Hepatocyte (in vitro differentiated cells): Measurements from ENCODE around the gene CBFA2T3.

Source experiments
- CTCF ChIP-seq: fragments of 200-600 bp; sonication (generic); IDR thresholded peaks from 2 replicates; pipeline ENCODE4 v1.5.1; 2016; ENCODE audit warnings: antibody characterized with exemption, mild to moderate bottlenecking; ENCODE audit not compliant: poor library complexity
- EZH2 ChIP-seq: fragments of 200-600 bp; sonication (generic); IDR thresholded peaks from 2 replicates; pipeline ENCODE4 v1.6.1; 2016; ENCODE audit warnings: antibody characterized with exemption, mild to moderate bottlenecking, borderline replicate concordance

DNA sequence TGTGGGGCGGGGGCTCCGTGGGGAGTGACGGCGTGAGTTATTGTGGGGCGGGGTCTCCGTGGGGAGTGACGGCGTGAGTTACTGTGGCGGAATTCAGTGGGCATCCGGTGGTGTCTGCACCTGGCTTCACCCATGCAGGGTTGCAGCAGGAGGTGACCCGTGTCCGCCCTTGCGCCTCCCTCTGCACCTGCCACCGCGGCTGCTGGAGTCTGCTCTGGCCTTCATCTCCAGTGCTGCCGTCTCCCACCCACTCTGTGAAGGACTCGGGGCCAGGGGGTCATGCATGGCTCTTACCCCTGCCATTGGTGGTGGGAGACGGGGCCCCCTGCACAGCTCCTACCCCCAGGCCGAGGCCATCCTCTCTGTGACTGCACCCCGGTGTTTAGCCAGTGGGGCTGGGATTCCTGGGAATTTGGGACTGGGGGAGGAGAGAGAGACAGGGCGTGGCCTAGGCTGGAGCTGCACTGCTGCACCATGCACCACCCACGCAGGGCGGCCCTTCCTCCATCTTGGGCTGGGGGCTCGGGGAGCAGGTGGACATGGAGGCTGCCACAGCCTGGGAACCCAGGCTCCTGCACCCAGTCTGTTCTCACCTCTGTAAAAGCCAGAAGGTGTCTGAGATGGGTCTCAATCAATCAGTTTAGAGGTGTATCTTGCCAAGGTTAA is 109.3 kb downstream of the CBFA2T3 start:
- TF ChIP-seq CTCF (no peak), EZH2 (no peak)
